HepG2 (cell line): Measurements from ENCODE around the gene C11orf68. TPM values are rescaled to one million over a fixed set of nuclear protein-coding genes. Genes with fewer than 3 reads are reported as not detected.
A peak's percentile ranks its signal among the peaks of the same experiment; 100 is the strongest.

ENCODE experiments used
- DPF2 ChIP-seq: sonication (generic); formaldehyde crosslinking; IDR thresholded peaks from 2 replicates; pipeline ENCODE4 v1.4.0; 2020; ENCODE audit warnings: mild to moderate bottlenecking, low read depth, missing genetic modification reagents, borderline replicate concordance
- EEA1 ChIP-seq: sonication (generic); formaldehyde crosslinking; IDR thresholded peaks from 2 replicates; pipeline ENCODE4 v1.5.1; 2020; ENCODE audit warnings: mild to moderate bottlenecking, missing genetic modification reagents, borderline replicate concordance
- ETV5 ChIP-seq: IDR thresholded peaks from 2 replicates; pipeline ENCODE4 v1.6.1; 2018; ENCODE audit warnings: missing biosample characterization, missing genetic modification reagents, inconsistent platforms, borderline replicate concordance
- FOXC1 ChIP-seq: sonication (generic); formaldehyde crosslinking; IDR thresholded peaks from 2 replicates; pipeline ENCODE4 v1.8.0; 2022; ENCODE audit warnings: mild to moderate bottlenecking, missing genetic modification reagents, borderline replicate concordance
- HMGXB3 ChIP-seq: sonication (generic); formaldehyde crosslinking; IDR thresholded peaks from 2 replicates; pipeline ENCODE4 v1.4.0; 2020; ENCODE audit warnings: missing genetic modification reagents, borderline replicate concordance
- KLF9 ChIP-seq: IDR thresholded peaks from 2 replicates; pipeline ENCODE4 v1.6.1; 2016; ENCODE audit warnings: low read depth
- MLXIP ChIP-seq: sonication (generic); formaldehyde crosslinking; IDR thresholded peaks from 2 replicates; pipeline ENCODE4 v1.9.0; 2021; ENCODE audit warnings: missing genetic modification reagents, borderline replicate concordance
- SMAD9 ChIP-seq: sonication (generic); formaldehyde crosslinking; IDR thresholded peaks from 2 replicates; pipeline ENCODE4 v1.5.1; 2020; ENCODE audit warnings: mild to moderate bottlenecking, missing genetic modification reagents
- SRY ChIP-seq: sonication (generic); formaldehyde crosslinking; IDR thresholded peaks from 2 replicates; pipeline ENCODE4 v1.8.0; 2022; ENCODE audit warnings: mild to moderate bottlenecking, missing genetic modification reagents
- SUZ12 ChIP-seq: fragments of 150-350 bp; IDR thresholded peaks from 2 replicates; pipeline ENCODE4 v1.6.1; 2014; ENCODE audit warnings: low read depth, low read length
- ZFP36L2 ChIP-seq: sonication (generic); formaldehyde crosslinking; IDR thresholded peaks from 2 replicates; pipeline ENCODE4 v1.4.0; 2020; ENCODE audit warnings: missing genetic modification reagents
- ZNF10 ChIP-seq: sonication (generic); formaldehyde crosslinking; IDR thresholded peaks from 2 replicates; pipeline ENCODE4 v1.4.0; 2020; ENCODE audit warnings: mild to moderate bottlenecking, low read depth, missing genetic modification reagents, borderline replicate concordance
- ZNF724P ChIP-seq: sonication (generic); formaldehyde crosslinking; IDR thresholded peaks from 2 replicates; pipeline ENCODE4 v1.8.0; 2022; ENCODE audit warnings: missing genetic modification reagents, borderline replicate concordance
- ZSCAN9 ChIP-seq: IDR thresholded peaks from 2 replicates; pipeline ENCODE4 v1.6.1; 2016; ENCODE audit warnings: borderline replicate concordance
- polyA plus RNA-seq, 8 experiments: library from polyadenylated mRNA; depleted of rRNA in 3 of 8; stranded (reverse) in 7 of 8; unstranded in 1 of 8; fragments of >200 nt; fragmentation: Illumina TruSeq in 4 of 8; extraction: Trizol in 4 of 8; gene quantifications; 2 replicates each; pipeline versions ENCODE4 v1.2.1 to v1.2.3, GENCODE V29; 2011 to 2016; ENCODE audit warnings: low read depth in 4 of 8, missing spikeins in 1 of 8, mixed read lengths in 1 of 8; ENCODE audit not compliant: insufficient read depth in 1 of 8
- total RNA-seq, 5 experiments: library from RNA; depleted of rRNA; stranded (reverse); fragments of >200 nt; fragmentation: Illumina TruSeq; extraction: Trizol; gene quantifications; 2 replicates each; pipeline ENCODE4 v1.2.3, GENCODE V29; 2016; ENCODE audit warnings: low read depth in 1 of 5
- TF ChIP-seq, protein P1 (sequence below): sonication (generic); formaldehyde crosslinking; IDR thresholded peaks from 2 replicates; pipeline ENCODE4 v1.8.1; 2022; ENCODE audit warnings: low read depth, mild to moderate bottlenecking, missing genetic modification reagents

The C11orf68 gene
- total and polyA plus RNA-seq, 2 of the 13 experiments (the other 11 are each of a cell fraction or from before 2014, with no cell fraction given), result 8.4 to 28.3 TPM

GRCh38 chr11:65899356-65900124, 19.3 kb downstream of the C11orf68 start (continued):
- no peak for TF ChIP-seq ZNF10 (CRISPR knock-in tag)
- 0 out of 2 replicates have a peak, but pooled peaks have one; percentile 43 for TF ChIP-seq ZNF724P
- no peak for TF ChIP-seq ZFP36L2 (CRISPR knock-in tag)
- TF ChIP-seq SRY, result peak; percentile 84
- TF ChIP-seq MLXIP (CRISPR knock-in tag), result no peak
- no peak for TF ChIP-seq DPF2 (CRISPR knock-in tag)
- TF ChIP-seq, protein P1, sequence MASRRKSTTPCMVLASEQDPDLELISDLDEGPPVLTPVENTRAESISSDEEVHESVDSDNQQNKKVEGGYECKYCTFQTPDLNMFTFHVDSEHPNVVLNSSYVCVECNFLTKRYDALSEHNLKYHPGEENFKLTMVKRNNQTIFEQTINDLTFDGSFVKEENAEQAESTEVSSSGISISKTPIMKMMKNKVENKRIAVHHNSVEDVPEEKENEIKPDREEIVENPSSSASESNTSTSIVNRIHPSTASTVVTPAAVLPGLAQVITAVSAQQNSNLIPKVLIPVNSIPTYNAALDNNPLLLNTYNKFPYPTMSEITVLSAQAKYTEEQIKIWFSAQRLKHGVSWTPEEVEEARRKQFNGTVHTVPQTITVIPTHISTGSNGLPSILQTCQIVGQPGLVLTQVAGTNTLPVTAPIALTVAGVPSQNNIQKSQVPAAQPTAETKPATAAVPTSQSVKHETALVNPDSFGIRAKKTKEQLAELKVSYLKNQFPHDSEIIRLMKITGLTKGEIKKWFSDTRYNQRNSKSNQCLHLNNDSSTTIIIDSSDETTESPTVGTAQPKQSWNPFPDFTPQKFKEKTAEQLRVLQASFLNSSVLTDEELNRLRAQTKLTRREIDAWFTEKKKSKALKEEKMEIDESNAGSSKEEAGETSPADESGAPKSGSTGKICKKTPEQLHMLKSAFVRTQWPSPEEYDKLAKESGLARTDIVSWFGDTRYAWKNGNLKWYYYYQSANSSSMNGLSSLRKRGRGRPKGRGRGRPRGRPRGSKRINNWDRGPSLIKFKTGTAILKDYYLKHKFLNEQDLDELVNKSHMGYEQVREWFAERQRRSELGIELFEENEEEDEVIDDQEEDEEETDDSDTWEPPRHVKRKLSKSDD (CRISPR knock-in tag), result no peak
- peak; percentile 45; the same call in 1 of the 2 replicates for TF ChIP-seq FOXC1
- 0 out of 2 replicates have a peak, but pooled peaks have one; percentile 16 for TF ChIP-seq SMAD9 (CRISPR knock-in tag)
- peak; percentile 83; the same call in 1 of the 2 replicates for TF ChIP-seq ETV5 (CRISPR knock-in tag)
- TF ChIP-seq EEA1 (CRISPR knock-in tag), result no peak
- no peak for TF ChIP-seq KLF9 (CRISPR knock-in tag)
- no peak for TF ChIP-seq SUZ12
- TF ChIP-seq ZSCAN9 (CRISPR knock-in tag), result no peak
- TF ChIP-seq HMGXB3 (CRISPR knock-in tag), result no peak
